Measurements from ENCODE around the gene RAB22A.

DNA sequence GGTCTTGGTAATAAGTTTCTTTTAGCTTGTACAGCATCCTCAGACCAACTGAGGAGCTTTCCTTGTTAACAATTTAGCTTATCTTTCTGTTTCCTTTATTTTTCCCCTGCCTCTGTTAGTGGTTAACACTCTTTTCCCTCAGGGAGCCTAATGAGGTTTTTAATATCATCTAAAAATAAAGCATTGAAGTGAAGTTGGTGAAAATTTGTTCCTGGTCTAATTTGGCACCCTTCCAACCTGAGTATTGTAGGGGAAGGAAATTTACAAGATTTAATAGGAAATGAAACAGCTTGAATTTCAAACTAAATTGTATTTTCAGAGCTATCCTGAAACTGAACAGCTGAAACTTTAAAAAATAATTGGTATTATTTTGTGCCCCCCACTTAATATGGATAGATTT lies 51.4 kb downstream of the RAB22A start:
- TF ChIP-seq POLR2A (IDR thresholded peaks at IDR 0.05) = no peak
- TF ChIP-seq, protein P1, sequence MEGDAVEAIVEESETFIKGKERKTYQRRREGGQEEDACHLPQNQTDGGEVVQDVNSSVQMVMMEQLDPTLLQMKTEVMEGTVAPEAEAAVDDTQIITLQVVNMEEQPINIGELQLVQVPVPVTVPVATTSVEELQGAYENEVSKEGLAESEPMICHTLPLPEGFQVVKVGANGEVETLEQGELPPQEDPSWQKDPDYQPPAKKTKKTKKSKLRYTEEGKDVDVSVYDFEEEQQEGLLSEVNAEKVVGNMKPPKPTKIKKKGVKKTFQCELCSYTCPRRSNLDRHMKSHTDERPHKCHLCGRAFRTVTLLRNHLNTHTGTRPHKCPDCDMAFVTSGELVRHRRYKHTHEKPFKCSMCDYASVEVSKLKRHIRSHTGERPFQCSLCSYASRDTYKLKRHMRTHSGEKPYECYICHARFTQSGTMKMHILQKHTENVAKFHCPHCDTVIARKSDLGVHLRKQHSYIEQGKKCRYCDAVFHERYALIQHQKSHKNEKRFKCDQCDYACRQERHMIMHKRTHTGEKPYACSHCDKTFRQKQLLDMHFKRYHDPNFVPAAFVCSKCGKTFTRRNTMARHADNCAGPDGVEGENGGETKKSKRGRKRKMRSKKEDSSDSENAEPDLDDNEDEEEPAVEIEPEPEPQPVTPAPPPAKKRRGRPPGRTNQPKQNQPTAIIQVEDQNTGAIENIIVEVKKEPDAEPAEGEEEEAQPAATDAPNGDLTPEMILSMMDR (IDR thresholded peaks at IDR 0.05) = no peak
